COLO829 (cell line): ENCODE data around the gene KCNQ2.

Source experiments
- DNase-seq: peaks from one replicate; pipeline ENCODE4 v3.0.0; 2012; ENCODE audit warnings: low spot score

The KCNQ2 gene

GRCh38 chr20:63403403-63404105 lies 68.9 kb downstream of the KCNQ2 start:
- no peak for DNase-seq

GRCh38 chr20:63402860-63403220 lies 69.6 kb downstream of the KCNQ2 start:
- DNase-seq: no peak

- no peak for DNase-seq
These were observed 70.1 kb downstream of the KCNQ2 start for GRCh38 chr20:63402181-63402859.

GRCh38 chr20:63401384-63402110 lies 70.9 kb downstream of the KCNQ2 start:
- no peak for DNase-seq

GRCh38 chr20:63400486-63401210 lies 71.8 kb downstream of the KCNQ2 start:
- no peak for DNase-seq

GRCh38 chr20:63399596-63400375 lies 72.7 kb downstream of the KCNQ2 start:
- no peak for DNase-seq

GRCh38 chr20:63398744-63399514 lies 73.5 kb downstream of the KCNQ2 start:
- no peak for DNase-seq

GRCh38 chr20:63397946-63398450 lies 74.5 kb downstream of the KCNQ2 start:
- no peak for DNase-seq

GRCh38 chr20:63397155-63397843 lies 75.2 kb downstream of the KCNQ2 start:
- DNase-seq: no peak

GRCh38 chr20:63396300-63396699 lies 76.2 kb downstream of the KCNQ2 start:
- DNase-seq: no peak

GRCh38 chr20:63395723-63396122 lies 76.7 kb downstream of the KCNQ2 start:
- DNase-seq: no peak

- DNase-seq: no peak
These were observed 77.5 kb downstream of the KCNQ2 start for GRCh38 chr20:63394920-63395455.

- DNase-seq: no peak
These were observed 78.2 kb downstream of the KCNQ2 start for GRCh38 chr20:63394069-63394919.

GRCh38 chr20:63393566-63393965 lies 78.9 kb downstream of the KCNQ2 start:
- DNase-seq: no peak

GRCh38 chr20:63392465-63393365 lies 79.7 kb downstream of the KCNQ2 start:
- no peak for DNase-seq

GRCh38 chr20:63387917-63388316 lies 84.5 kb downstream of the KCNQ2 start:
- no peak for DNase-seq

GRCh38 chr20:63387393-63387792 lies 85.1 kb downstream of the KCNQ2 start:
- DNase-seq: no peak

- DNase-seq: no peak
These were observed 86.0 kb downstream of the KCNQ2 start for GRCh38 chr20:63386491-63386890.
